GM12878 (cell line): ENCODE measurements around the gene EIF3D. TPM values are rescaled to one million over a fixed set of nuclear protein-coding genes. Genes with fewer than 3 reads are reported as not detected.

Source experiments
- ATAC-seq: fragments of 200-7000 bp; cut with Tn5 transposase; 3 replicates; pipeline ENCODE4 v1.9.1; 2020; ENCODE audit warnings: mild to moderate bottlenecking, moderate library complexity
- BruUV-seq: library from RNA; stranded (reverse); fragments of 400-500 nt; replicated peaks from 2 replicates; lab custom pipeline; 2021; lab: Mats Ljungman, UMichigan
- CTCF ChIA-PET: fragments of 300-600 bp; sonication (Branson Sonifier 250); formaldehyde crosslinking; extraction: SDS; loops from one replicate; lab custom pipeline; 2021; ENCODE audit warnings: inconsistent platforms; lab: Yijun Ruan, JAX
- POLR2A ChIA-PET: fragments of 350-600 bp; formaldehyde crosslinking; extraction: SDS; loops from one replicate; lab custom pipeline; 2021; ENCODE audit warnings: inconsistent platforms; lab: Charles Lee
- RAD21 ChIA-PET: fragments of 300-600 bp; sonication (Branson Sonifier 250); formaldehyde crosslinking; loops from one replicate; lab custom pipeline; 2023; ENCODE audit warnings: antibody characterized with exemption; ENCODE audit not compliant: unreplicated experiment; lab: Charles Lee
- SMC1A ChIA-PET: fragments of 300-600 bp; sonication (Branson Sonifier 250); formaldehyde crosslinking; loops from one replicate; lab custom pipeline; 2023; ENCODE audit not compliant: unreplicated experiment, uncharacterized antibody; lab: Charles Lee
- DNase-seq: peaks from one replicate; pipeline ENCODE4 v3.0.0-alpha.2; 2011; ENCODE audit warnings: low read depth, low spot score
- FAIRE-seq: peaks from 3 replicates; lab custom pipeline; 2011; peaks lifted over from hg19 to GRCh38; lab: Jason Lieb, UNC
- H2AFZ ChIP-seq: 2 replicates; pipeline ENCODE4 v1.6.0; 2011; ENCODE audit warnings: low read depth, low read length, control low read depth; ENCODE audit not compliant: control insufficient read depth
- H3K27ac ChIP-seq: 2 replicates; pipeline ENCODE4 v1.5.1; 2011; ENCODE audit warnings: control low read depth; ENCODE audit not compliant: control insufficient read depth, insufficient read depth
- H3K27me3 ChIP-seq, 2 experiments: replicated peaks in 1 of 2; 2 replicates each; pipeline versions ENCODE4 v1.6.0 to v1.6.1; 2011; ENCODE audit warnings: low read length in 1 of 2; ENCODE audit not compliant: control insufficient read depth in 2 of 2, insufficient read depth in 2 of 2
- H3K36me3 ChIP-seq, 2 experiments: 2 replicates each; pipeline ENCODE4 v1.5.1; 2011; ENCODE audit warnings: low read length in 1 of 2; ENCODE audit not compliant: control insufficient read depth in 2 of 2, insufficient read depth in 2 of 2
- H3K4me1 ChIP-seq: 2 replicates; pipeline ENCODE4 v1.6.1; 2011; ENCODE audit warnings: mild to moderate bottlenecking, low read length, moderate library complexity, mixed read lengths; ENCODE audit not compliant: control insufficient read depth, insufficient read depth
- H3K4me2 ChIP-seq: 2 replicates; pipeline ENCODE4 v1.6.0; 2011; ENCODE audit warnings: control low read depth; ENCODE audit not compliant: control insufficient read depth, insufficient read depth
- H3K4me3 ChIP-seq: fragments of 200-600 bp; sonication (generic); 2 replicates; pipeline ENCODE4 v1.5.1; 2016
- H3K79me2 ChIP-seq: 2 replicates; pipeline ENCODE4 v1.6.0; 2011; ENCODE audit warnings: low read length; ENCODE audit not compliant: control insufficient read depth, insufficient read depth
- H3K9ac ChIP-seq: 2 replicates; pipeline ENCODE4 v1.8.0; 2011; ENCODE audit warnings: low read length, control low read depth, mixed read lengths; ENCODE audit not compliant: control insufficient read depth, insufficient read depth
- H3K9me3 ChIP-seq: replicated peaks from 3 replicates; pipeline ENCODE4 v1.5.1; 2011; ENCODE audit warnings: mild to moderate bottlenecking, low read length; ENCODE audit not compliant: control insufficient read depth, insufficient read depth
- H4K20me1 ChIP-seq: 2 replicates; pipeline ENCODE4 v1.6.0; 2011; ENCODE audit not compliant: control insufficient read depth, insufficient read depth
- ATF7 ChIP-seq: fragments of 450-650 bp; IDR thresholded peaks from 2 replicates; pipeline ENCODE4 v1.6.1; 2016; ENCODE audit warnings: low read depth, mild to moderate bottlenecking
- CBX5 ChIP-seq: sonication (generic); IDR thresholded peaks from 2 replicates; pipeline ENCODE4 v1.6.1; 2016; ENCODE audit warnings: low read depth, moderate library complexity, mild to moderate bottlenecking, inconsistent platforms
- CHD4 ChIP-seq: fragments of 200-600 bp; sonication (generic); IDR thresholded peaks from 2 replicates; pipeline ENCODE4 v1.6.1; 2016; ENCODE audit warnings: mild to moderate bottlenecking
- EED ChIP-seq: sonication (generic); IDR thresholded peaks from 2 replicates; pipeline ENCODE4 v1.6.1; 2016; ENCODE audit warnings: antibody characterized with exemption, low read depth
- GATAD2B ChIP-seq: fragments of 450-650 bp; conservative IDR thresholded peaks from 2 replicates; pipeline ENCODE4 v1.6.1; 2017; ENCODE audit warnings: low read depth, mild to moderate bottlenecking, moderate library complexity
- KAT2A ChIP-seq: conservative IDR thresholded peaks from 2 replicates; pipeline ENCODE4 v1.6.1; 2011; ENCODE audit warnings: low read depth, low read length; ENCODE audit not compliant: control insufficient read depth
- KDM1A ChIP-seq: fragments of 200-600 bp; sonication (generic); IDR thresholded peaks from 2 replicates; pipeline ENCODE4 v1.6.1; 2016; ENCODE audit warnings: borderline replicate concordance
- MEF2A ChIP-seq: IDR thresholded peaks from 2 replicates; pipeline ENCODE4 v1.6.1; 2011; ENCODE audit warnings: low read depth, mild to moderate bottlenecking, low read length, moderate library complexity; ENCODE audit not compliant: insufficient read depth
- PML ChIP-seq: IDR thresholded peaks from 2 replicates; pipeline ENCODE4 v1.6.1; 2012; ENCODE audit warnings: low read length, inconsistent platforms
- POLR2AphosphoS2 ChIP-seq: IDR thresholded peaks from 2 replicates; pipeline ENCODE4 v1.6.1; 2011; ENCODE audit warnings: low read depth, mild to moderate bottlenecking, low read length, improper control_type of control experiment, moderate library complexity
- RAD21 ChIP-seq: IDR thresholded peaks from 2 replicates; pipeline ENCODE4 v1.6.1; 2011; ENCODE audit warnings: mild to moderate bottlenecking, low read depth, low read length, moderate library complexity; ENCODE audit not compliant: insufficient read depth
- RFX5 ChIP-seq: IDR thresholded peaks from 2 replicates; pipeline ENCODE4 v1.6.1; 2011; ENCODE audit warnings: low read depth, low read length, improper control_type of control experiment
- SMAD5 ChIP-seq: IDR thresholded peaks from 2 replicates; pipeline ENCODE4 v1.6.1; 2016; ENCODE audit warnings: antibody characterized with exemption, low read depth
- STAT1 ChIP-seq: fragments of 450-650 bp; conservative IDR thresholded peaks from 2 replicates; pipeline ENCODE4 v1.6.1; 2014; ENCODE audit warnings: antibody characterized with exemption, mild to moderate bottlenecking
- SUPT20H ChIP-seq: IDR thresholded peaks from 2 replicates; pipeline ENCODE4 v1.6.1; 2011; ENCODE audit warnings: low read depth, mild to moderate bottlenecking, low read length, moderate library complexity, borderline replicate concordance; ENCODE audit not compliant: control insufficient read depth
- WGBS: methylation state at CpG from one replicate; pipeline ENCODE4 v1.1.6; 2016; ENCODE audit warnings: low lambda C conversion rate; ENCODE audit not compliant: insufficient replicate concordance, insufficient coverage; ENCODE audit errors: missing lambda C conversion rate; 5-methylcytosine and 5-hydroxymethylcytosine counted together
- in situ Hi-C: fragments of 300-500 bp; cut with MboI; formaldehyde crosslinking; loops from 9 replicates; pipeline ENCODE4 v1.14.3; 2018; ENCODE audit warnings: mixed read lengths
- intact Hi-C: fragments of 100-400 bp; cut with micrococcal nuclease; formaldehyde crosslinking; loops from one replicate; pipeline ENCODE4 v1.14.2; 2022; ENCODE audit not compliant: unreplicated experiment
- polyA plus RNA-seq, 11 experiments: library from polyadenylated mRNA; depleted of rRNA in 4 of 11; unstranded in 6 of 11; stranded (reverse) in 5 of 11; fragments of >200 nt; fragmentation: Nextera tagmentation in 4 of 11; fragmentation: Illumina TruSeq in 1 of 11; extraction: Ambion mirVana in 4 of 11; extraction: Trizol in 1 of 11; gene quantifications; 1 replicate in 1 of 11; 2 replicates in 10 of 11; pipeline versions ENCODE4 v1.2.1 to v1.2.3, GENCODE V29; 2011 to 2016; ENCODE audit warnings: inconsistent platforms in 2 of 11, missing spikeins in 2 of 11, low read depth in 1 of 11
- total RNA-seq, 4 experiments: library from RNA; depleted of rRNA in 3 of 4; stranded (reverse); fragments of >200 nt in 3 of 4; fragmentation: Illumina TruSeq in 1 of 4; extraction: Trizol in 1 of 4; gene quantifications; 2 replicates each; pipeline versions ENCODE4 v1.2.1 to v1.2.3, GENCODE V29; 2013 to 2021
- TF ChIP-seq, protein P1 (sequence below): fragments of 450-650 bp; IDR thresholded peaks from 2 replicates; pipeline ENCODE4 v1.6.1; 2016; ENCODE audit warnings: mild to moderate bottlenecking
- TF ChIP-seq, protein P2 (sequence below): fragments of 150-350 bp; IDR thresholded peaks from 2 replicates; pipeline ENCODE4 v1.6.1; 2014; ENCODE audit warnings: mild to moderate bottlenecking, low read depth, low read length
- TF ChIP-seq, protein P3 (sequence below): fragments of 450-650 bp; IDR thresholded peaks from 2 replicates; pipeline ENCODE4 v1.6.1; 2016; ENCODE audit warnings: mild to moderate bottlenecking
- TF ChIP-seq, protein P4 (sequence below): IDR thresholded peaks from 2 replicates; pipeline ENCODE4 v1.6.1; 2012; ENCODE audit warnings: low read depth, low read length, improper control_type of control experiment

EIF3D gene
- total and polyA plus RNA-seq, 10 of the 15 experiments (the other 5 are each of a cell fraction or from before 2014, with no cell fraction given), result 240 to 558 (median 420) TPM

DNA sequence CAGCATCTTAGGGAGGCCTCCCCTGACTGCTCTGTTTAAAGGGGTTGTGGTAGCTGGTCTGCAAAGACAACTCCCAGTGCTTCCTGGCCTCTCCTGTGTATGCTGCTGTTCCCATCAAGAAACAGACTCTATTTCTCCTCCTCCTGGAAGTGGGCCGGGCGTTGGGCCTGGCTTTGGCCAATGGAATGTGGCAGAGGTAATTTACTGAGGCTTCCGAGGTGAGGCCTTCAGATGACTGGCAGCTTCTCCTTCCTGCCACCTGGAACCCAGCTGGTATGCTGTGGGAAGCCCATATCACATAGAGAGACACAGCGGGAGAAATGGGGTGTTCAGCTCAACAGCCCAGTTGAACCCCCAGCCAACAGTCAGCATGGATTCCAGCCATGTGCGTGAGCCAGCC, 25.1 kb upstream of the EIF3D start:
- no peaks in the 10 kb centered on the region; the same call in 2 of the 3 replicates for H3K9me3 ChIP-seq
- ChIA-PET CTCF (no interaction called here), POLR2A (interaction anchor here (0.7 kb wide), 1 partner anchor 104 kb away, joined by 3 read pairs; no protein-coding TSS in a partner anchor), SMC1A (no interaction called here), RAD21 (no interaction called here)
- DNase-seq (no peak), ATAC-seq (no peak), FAIRE-seq (no peak)
- WGBS, result 39% methylated on average over 5 of the region's 5 CpGs
- TF ChIP-seq RAD21 (no peak), POLR2AphosphoS2 (no peak), SUPT20H (no peak), SMAD5 (no peak), GATAD2B (no peak), CBX5 (no peak), ATF7 (no peak), RFX5 (no peak), STAT1 (no peak), EED (no peak), CHD4 (no peak), MEF2A (no peak), KDM1A (no peak), PML (no peak), KAT2A (no peak)
- TF ChIP-seq, protein P1, sequence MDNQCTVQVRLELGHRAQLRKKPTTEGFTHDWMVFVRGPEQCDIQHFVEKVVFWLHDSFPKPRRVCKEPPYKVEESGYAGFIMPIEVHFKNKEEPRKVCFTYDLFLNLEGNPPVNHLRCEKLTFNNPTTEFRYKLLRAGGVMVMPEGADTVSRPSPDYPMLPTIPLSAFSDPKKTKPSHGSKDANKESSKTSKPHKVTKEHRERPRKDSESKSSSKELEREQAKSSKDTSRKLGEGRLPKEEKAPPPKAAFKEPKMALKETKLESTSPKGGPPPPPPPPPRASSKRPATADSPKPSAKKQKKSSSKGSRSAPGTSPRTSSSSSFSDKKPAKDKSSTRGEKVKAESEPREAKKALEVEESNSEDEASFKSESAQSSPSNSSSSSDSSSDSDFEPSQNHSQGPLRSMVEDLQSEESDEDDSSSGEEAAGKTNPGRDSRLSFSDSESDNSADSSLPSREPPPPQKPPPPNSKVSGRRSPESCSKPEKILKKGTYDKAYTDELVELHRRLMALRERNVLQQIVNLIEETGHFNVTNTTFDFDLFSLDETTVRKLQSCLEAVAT, result no peak
- TF ChIP-seq, protein P2, sequence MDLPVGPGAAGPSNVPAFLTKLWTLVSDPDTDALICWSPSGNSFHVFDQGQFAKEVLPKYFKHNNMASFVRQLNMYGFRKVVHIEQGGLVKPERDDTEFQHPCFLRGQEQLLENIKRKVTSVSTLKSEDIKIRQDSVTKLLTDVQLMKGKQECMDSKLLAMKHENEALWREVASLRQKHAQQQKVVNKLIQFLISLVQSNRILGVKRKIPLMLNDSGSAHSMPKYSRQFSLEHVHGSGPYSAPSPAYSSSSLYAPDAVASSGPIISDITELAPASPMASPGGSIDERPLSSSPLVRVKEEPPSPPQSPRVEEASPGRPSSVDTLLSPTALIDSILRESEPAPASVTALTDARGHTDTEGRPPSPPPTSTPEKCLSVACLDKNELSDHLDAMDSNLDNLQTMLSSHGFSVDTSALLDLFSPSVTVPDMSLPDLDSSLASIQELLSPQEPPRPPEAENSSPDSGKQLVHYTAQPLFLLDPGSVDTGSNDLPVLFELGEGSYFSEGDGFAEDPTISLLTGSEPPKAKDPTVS, result no peak
- TF ChIP-seq, protein P3, sequence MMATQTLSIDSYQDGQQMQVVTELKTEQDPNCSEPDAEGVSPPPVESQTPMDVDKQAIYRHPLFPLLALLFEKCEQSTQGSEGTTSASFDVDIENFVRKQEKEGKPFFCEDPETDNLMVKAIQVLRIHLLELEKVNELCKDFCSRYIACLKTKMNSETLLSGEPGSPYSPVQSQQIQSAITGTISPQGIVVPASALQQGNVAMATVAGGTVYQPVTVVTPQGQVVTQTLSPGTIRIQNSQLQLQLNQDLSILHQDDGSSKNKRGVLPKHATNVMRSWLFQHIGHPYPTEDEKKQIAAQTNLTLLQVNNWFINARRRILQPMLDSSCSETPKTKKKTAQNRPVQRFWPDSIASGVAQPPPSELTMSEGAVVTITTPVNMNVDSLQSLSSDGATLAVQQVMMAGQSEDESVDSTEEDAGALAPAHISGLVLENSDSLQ, result no peak
- TF ChIP-seq, protein P4, sequence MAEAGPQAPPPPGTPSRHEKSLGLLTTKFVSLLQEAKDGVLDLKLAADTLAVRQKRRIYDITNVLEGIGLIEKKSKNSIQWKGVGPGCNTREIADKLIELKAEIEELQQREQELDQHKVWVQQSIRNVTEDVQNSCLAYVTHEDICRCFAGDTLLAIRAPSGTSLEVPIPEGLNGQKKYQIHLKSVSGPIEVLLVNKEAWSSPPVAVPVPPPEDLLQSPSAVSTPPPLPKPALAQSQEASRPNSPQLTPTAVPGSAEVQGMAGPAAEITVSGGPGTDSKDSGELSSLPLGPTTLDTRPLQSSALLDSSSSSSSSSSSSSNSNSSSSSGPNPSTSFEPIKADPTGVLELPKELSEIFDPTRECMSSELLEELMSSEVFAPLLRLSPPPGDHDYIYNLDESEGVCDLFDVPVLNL, result no peak
- in situ Hi-C loops (no loop called here), intact Hi-C loops (no loop called here)
- no peak overlapping the region for H3K4me2 ChIP-seq
- H3K79me2 ChIP-seq, result no peaks in the 10 kb centered on the region
- H3K9ac ChIP-seq, result no peak overlapping the region
- peaks cover 7% of the 10 kb centered on the region for H3K4me1 ChIP-seq
- H3K36me3 ChIP-seq, result no peaks in the 10 kb centered on the region
- no peak overlapping the region for H3K27ac ChIP-seq
- H4K20me1 ChIP-seq, result no peaks in the 10 kb centered on the region
- BruUV-seq, result no TSS peak
- peaks cover 0 to 2% of the 10 kb centered on the region in 2 experiments; a peak in 1 of 4 replicates for H3K27me3 ChIP-seq
- H2AFZ ChIP-seq, result no peak overlapping the region
- no peak overlapping the region for H3K4me3 ChIP-seq
